Upper lobe of left lung (tissue), 6 donors: Measurements from ENCODE around the gene CTDSPL2. TPM values are rescaled to one million over a fixed set of nuclear protein-coding genes. Genes with fewer than 3 reads are reported as not detected.

Experiments
- ATAC-seq, 2 donors: fragments of 200-7000 bp; cut with Tn5 transposase; one replicate each; pipeline ENCODE4 v1.9.1; 2022; ENCODE audit warnings: mild to moderate bottlenecking in 2 of 2, moderate library complexity in 2 of 2; ENCODE audit not compliant: low FRiP score in 2 of 2
- DNase-seq, 2 donors: peaks; one replicate each; pipeline ENCODE4 v3.0.0-alpha.2; 2019 to 2020
- H3K27ac ChIP-seq, 4 donors: fragments of 200-600 bp; sonication (generic); one replicate each; pipeline ENCODE4 v1.5.1; 2016 to 2019
- H3K27me3 ChIP-seq, 4 donors: fragments of 200-600 bp; sonication (generic); one replicate each; pipeline ENCODE4 v1.5.1; 2017 to 2019
- H3K36me3 ChIP-seq, 4 donors: fragments of 200-600 bp; sonication (generic); one replicate each; pipeline ENCODE4 v1.5.1; 2016 to 2019
- H3K4me1 ChIP-seq, 4 donors: fragments of 200-600 bp; sonication (generic); one replicate each; pipeline ENCODE4 v1.5.1; 2018 to 2019
- H3K4me3 ChIP-seq, 4 donors: fragments of 200-600 bp; sonication (generic); one replicate each; pipeline ENCODE4 v1.5.1; 2017 to 2019; ENCODE audit warnings: mild to moderate bottlenecking in 2 of 4, moderate library complexity in 1 of 4
- H3K9me3 ChIP-seq, 4 donors: fragments of 200-600 bp; sonication (generic); one replicate each; pipeline ENCODE4 v1.5.1; 2018 to 2019
- EP300 ChIP-seq, 4 donors: sonication (generic); formaldehyde crosslinking; IDR thresholded peaks; one replicate each; pipeline ENCODE4 v1.5.1; 2017; ENCODE audit warnings: antibody characterized with exemption in 4 of 4, control low read depth in 2 of 4
- POLR2A ChIP-seq, 4 donors: fragments of 450-650 bp; IDR thresholded peaks; one replicate each; pipeline ENCODE4 v1.5.1; 2016 to 2017; ENCODE audit warnings: antibody characterized with exemption in 4 of 4, mild to moderate bottlenecking in 2 of 4
- POLR2AphosphoS5 ChIP-seq, 2 donors: sonication (generic); formaldehyde crosslinking; IDR thresholded peaks; one replicate each; pipeline ENCODE4 v1.5.1; 2017; ENCODE audit warnings: antibody characterized with exemption in 2 of 2
- WGBS, 2 donors: methylation state at CpG; one replicate each; pipeline ENCODE4 v1.1.5; 2017 to 2018; 5-methylcytosine and 5-hydroxymethylcytosine counted together
- total RNA-seq, 6 donors: library from RNA; depleted of rRNA in 4 of 6; stranded (reverse); fragments of >200 nt in 4 of 6; gene quantifications; one replicate each; pipeline versions ENCODE4 v1.1.0 to v1.2.1, GENCODE V29; 2016 to 2021
- TF ChIP-seq, protein P1 (sequence below), 6 experiments: fragments of 450-650 bp in 4 of 6; fragments of 200-600 bp in 2 of 6; sonication (generic) in 2 of 6; IDR thresholded peaks; one replicate each; pipeline ENCODE4 v1.5.1; 2016 to 2019; ENCODE audit warnings: antibody characterized with exemption in 6 of 6
- donor health status: DM: no; HTN: no; CAD: no; lungs with moderate emphysema.
- donor health status: DM: no; HTN: yes; CAD: no; lungs with severe emphysema.

The CTDSPL2 gene
- total RNA-seq, 6 donors from 2014 or later: 20.6 to 60.8 (median 32.8) TPM

DNA sequence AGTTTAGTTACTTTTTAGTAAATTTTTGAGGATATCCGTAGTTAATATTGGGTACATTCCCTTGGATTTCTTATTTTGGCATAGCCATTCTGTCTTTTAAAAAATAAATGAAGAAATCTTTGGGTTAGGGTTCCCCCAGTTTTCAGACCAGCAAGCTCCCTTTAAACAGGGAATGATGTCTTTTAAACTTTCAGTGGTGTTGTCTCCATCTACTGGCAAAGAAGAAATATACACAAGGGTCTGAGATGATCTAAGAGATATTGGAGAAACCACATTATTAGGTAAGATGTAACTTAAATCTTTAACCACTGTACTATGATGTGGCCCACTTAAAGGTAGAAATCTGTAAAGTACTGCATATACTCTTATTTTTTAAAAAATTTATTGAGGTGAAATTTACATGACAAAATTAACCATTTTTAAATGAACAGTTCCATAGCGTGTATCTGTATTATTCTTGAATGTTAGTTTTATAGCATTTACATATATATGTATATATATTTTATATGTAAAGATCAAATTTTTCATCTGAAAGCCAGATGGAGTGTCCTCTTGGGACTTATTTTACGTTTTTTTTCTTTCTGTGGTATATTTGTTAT lies 74.4 kb downstream of the CTDSPL2 start:
- Histone ChIP-seq H3K4me3 (no peak overlapping the region), H3K36me3 (peaks cover 0 to 59% (median 20%) of the 10 kb centered on the region in 4 donors), H3K27me3 (no peaks in the 10 kb centered on the region), H3K9me3 (no peaks in the 10 kb centered on the region), H3K27ac (no peak overlapping the region), H3K4me1 (no peaks in the 10 kb centered on the region)
- WGBS, 2 donors: 84 to 85% methylated on average over 3 of the region's 3 CpGs
- ATAC-seq (peak in 1 of 2 donors; percentile 62), DNase-seq (no peak)
- TF ChIP-seq, protein P1, sequence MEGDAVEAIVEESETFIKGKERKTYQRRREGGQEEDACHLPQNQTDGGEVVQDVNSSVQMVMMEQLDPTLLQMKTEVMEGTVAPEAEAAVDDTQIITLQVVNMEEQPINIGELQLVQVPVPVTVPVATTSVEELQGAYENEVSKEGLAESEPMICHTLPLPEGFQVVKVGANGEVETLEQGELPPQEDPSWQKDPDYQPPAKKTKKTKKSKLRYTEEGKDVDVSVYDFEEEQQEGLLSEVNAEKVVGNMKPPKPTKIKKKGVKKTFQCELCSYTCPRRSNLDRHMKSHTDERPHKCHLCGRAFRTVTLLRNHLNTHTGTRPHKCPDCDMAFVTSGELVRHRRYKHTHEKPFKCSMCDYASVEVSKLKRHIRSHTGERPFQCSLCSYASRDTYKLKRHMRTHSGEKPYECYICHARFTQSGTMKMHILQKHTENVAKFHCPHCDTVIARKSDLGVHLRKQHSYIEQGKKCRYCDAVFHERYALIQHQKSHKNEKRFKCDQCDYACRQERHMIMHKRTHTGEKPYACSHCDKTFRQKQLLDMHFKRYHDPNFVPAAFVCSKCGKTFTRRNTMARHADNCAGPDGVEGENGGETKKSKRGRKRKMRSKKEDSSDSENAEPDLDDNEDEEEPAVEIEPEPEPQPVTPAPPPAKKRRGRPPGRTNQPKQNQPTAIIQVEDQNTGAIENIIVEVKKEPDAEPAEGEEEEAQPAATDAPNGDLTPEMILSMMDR (IDR thresholded peaks at IDR 0.05): peak in 5 of 6 experiments; percentile 45 to 52 (median 50)
- no peak for TF ChIP-seq POLR2A (IDR thresholded peaks at IDR 0.05)
- TF ChIP-seq EP300 (IDR thresholded peaks at IDR 0.05): no peak
- TF ChIP-seq POLR2AphosphoS5 (IDR thresholded peaks at IDR 0.05): no peak

DNA sequence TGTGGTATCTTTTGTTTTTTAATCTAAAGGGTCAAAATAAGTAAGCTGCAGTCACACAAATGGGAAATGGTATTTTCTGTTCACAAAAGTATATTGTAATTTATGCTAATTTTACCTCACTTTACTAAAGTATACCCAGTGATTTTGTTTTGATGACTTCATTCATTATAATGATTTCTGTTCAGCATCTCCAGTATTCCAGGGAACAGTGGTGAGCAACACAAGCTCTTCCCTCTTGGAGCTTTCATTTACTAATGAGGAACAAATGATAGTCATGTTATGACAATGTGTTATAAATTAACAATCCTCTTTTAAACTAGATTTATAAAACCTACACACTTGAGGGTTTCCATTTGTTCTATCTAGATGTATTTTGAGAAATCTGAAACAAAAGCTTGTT lies 89.0 kb downstream of the CTDSPL2 start:
- no peak overlapping the region for H3K4me3 ChIP-seq
- ATAC-seq (no peak), DNase-seq (no peak)
- H3K4me1 ChIP-seq: no peaks in the 10 kb centered on the region
- TF ChIP-seq EP300 (IDR thresholded peaks at IDR 0.05) (no peak), POLR2A (IDR thresholded peaks at IDR 0.05) (no peak), POLR2AphosphoS5 (IDR thresholded peaks at IDR 0.05) (no peak)
- TF ChIP-seq, protein P1 (IDR thresholded peaks at IDR 0.05): no peak
- no peaks in the 10 kb centered on the region for H3K27me3 ChIP-seq
- no peak overlapping the region for H3K27ac ChIP-seq
- peaks cover 0 to 51% (median 17%) of the 10 kb centered on the region in 4 donors for H3K36me3 ChIP-seq
- H3K9me3 ChIP-seq: no peaks in the 10 kb centered on the region

DNA sequence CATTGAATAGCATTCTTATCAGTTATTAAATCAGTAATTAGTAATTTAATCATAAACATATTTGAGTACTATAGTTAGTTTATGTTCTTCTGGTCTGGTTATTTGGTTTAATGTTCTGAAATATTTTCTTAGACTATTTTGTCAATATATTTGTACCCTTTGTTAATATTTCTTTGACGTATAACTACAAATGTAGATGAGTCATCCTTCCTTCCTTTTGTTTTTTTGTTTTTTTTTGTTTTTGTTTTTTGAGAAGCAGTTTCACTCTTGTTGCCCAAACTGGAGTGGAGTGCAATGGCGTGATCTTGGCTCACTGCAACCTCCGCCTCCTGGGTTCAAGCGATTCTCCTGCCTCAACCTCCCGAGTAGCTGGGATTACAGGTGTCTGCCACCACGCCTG lies 92.1 kb downstream of the CTDSPL2 start:
- H3K4me3 ChIP-seq: no peak overlapping the region
- WGBS, 2 donors: 89 to 91% methylated on average over 6 of the region's 6 CpGs
- H3K9me3 ChIP-seq: no peaks in the 10 kb centered on the region
- peak overlapping the region in 1 of 4 donors; percentile 21 for H3K27ac ChIP-seq
- H3K4me1 ChIP-seq: no peaks in the 10 kb centered on the region
- DNase-seq (no peak), ATAC-seq (no peak)
- no peaks in the 10 kb centered on the region for H3K27me3 ChIP-seq
- H3K36me3 ChIP-seq: peaks cover 6 to 79% (median 28%) of the 10 kb centered on the region in 4 donors
- TF ChIP-seq, protein P1 (IDR thresholded peaks at IDR 0.05): no peak
- TF ChIP-seq POLR2A (IDR thresholded peaks at IDR 0.05) (no peak), EP300 (IDR thresholded peaks at IDR 0.05) (no peak), POLR2AphosphoS5 (IDR thresholded peaks at IDR 0.05) (no peak)

DNA sequence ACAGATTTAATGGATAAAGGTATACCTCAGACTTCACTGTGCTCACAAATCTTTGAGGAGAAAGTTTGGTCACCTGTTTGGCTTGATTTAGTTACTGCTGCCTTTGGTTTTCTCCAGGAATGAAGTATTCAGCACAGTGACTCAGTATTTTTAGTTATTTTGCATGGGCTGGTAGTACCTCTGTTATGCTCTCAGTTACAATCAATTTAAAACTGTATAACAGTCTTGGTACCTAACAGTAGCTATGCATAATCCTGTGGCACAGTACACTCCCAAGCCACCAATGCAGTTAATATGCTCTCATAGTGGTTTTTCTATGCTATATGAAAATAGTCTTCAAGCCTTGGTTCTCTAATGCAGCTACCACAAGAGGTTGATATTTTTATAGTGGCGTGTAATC lies 97.6 kb downstream of the CTDSPL2 start:
- Histone ChIP-seq H3K4me3 (no peak overlapping the region), H3K36me3 (peaks cover 6 to 62% (median 15%) of the 10 kb centered on the region in 4 donors), H3K27me3 (no peaks in the 10 kb centered on the region), H3K4me1 (no peaks in the 10 kb centered on the region), H3K27ac (no peak overlapping the region), H3K9me3 (no peaks in the 10 kb centered on the region)
- ATAC-seq (no peak), DNase-seq (no peak)
- TF ChIP-seq POLR2AphosphoS5 (IDR thresholded peaks at IDR 0.05) (no peak), POLR2A (IDR thresholded peaks at IDR 0.05) (no peak), EP300 (IDR thresholded peaks at IDR 0.05) (no peak)
- TF ChIP-seq, protein P1 (IDR thresholded peaks at IDR 0.05): no peak
- 100% methylated on average over 1 of the region's 1 CpG for WGBS, 2 donors

DNA sequence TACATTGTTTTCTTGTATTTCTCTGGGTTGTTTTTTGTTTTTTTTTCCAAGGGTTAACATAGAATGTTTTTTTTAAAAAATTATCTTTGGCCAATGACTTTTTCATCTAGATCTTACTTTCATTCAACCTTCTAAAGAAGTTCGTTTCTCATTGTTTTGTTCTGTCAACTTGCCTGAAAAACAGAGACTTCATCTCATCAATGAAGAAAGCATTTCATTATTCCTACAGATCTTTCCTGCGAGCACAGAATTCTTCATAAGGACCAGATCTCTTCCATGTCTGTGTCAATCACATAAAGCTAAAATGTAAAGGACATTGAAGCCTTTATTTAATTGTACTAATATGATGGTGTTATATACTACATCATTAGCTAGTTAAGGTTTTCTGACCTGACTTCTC lies 99.8 kb downstream of the CTDSPL2 start:
- Histone ChIP-seq H3K36me3 (peaks cover 6 to 42% (median 12%) of the 10 kb centered on the region in 4 donors), H3K27me3 (no peaks in the 10 kb centered on the region), H3K4me3 (no peak overlapping the region), H3K27ac (no peak overlapping the region), H3K9me3 (no peaks in the 10 kb centered on the region), H3K4me1 (no peaks in the 10 kb centered on the region)
- DNase-seq (no peak), ATAC-seq (no peak)
- no peak for TF ChIP-seq POLR2AphosphoS5 (IDR thresholded peaks at IDR 0.05)
- WGBS, 2 donors: 87 to 89% methylated on average over 2 of the region's 2 CpGs
